ENCODE results near the gene RBCK1.

DNA sequence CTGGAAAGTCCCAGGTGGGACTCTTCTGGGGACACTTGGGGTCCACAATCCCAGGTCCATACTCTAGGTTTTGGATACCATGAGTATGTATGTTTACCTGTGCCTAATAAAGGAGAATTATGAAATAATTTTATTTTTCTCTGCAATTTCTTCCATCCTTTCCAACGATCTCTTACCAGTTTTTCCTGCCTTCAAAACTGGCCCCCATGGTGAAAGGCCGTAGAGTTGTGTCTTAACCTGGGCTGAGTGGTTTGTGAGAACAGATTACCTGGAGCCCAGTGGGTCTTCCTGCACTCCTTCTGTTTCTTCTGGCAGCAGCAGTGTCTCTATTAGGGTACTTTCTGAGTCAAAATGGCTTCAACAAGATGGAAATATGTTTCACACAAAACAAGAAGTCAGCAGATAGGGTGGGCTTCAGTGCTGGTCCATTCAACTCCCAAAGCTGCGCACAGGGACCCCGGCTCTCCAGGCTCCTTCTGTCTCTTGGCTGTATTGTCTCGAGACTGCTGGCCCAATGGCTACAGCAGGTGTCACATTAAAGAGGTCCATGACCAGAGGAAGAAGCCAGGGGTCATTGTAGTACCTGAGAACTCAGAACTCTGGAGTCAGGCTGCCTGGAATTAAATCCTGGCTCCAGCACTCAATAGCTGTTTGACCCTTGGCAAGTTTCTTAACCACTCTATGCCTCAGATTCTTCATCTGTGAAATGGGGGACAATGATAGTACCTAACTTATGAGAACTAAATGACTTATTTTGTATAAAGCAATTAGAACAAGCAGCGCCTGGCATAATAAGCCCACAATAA, 10.5 kb upstream of the RBCK1 start:
- no peak for TF ChIP-seq POLR2A (IDR thresholded peaks at IDR 0.05)
- TF ChIP-seq, protein P1, sequence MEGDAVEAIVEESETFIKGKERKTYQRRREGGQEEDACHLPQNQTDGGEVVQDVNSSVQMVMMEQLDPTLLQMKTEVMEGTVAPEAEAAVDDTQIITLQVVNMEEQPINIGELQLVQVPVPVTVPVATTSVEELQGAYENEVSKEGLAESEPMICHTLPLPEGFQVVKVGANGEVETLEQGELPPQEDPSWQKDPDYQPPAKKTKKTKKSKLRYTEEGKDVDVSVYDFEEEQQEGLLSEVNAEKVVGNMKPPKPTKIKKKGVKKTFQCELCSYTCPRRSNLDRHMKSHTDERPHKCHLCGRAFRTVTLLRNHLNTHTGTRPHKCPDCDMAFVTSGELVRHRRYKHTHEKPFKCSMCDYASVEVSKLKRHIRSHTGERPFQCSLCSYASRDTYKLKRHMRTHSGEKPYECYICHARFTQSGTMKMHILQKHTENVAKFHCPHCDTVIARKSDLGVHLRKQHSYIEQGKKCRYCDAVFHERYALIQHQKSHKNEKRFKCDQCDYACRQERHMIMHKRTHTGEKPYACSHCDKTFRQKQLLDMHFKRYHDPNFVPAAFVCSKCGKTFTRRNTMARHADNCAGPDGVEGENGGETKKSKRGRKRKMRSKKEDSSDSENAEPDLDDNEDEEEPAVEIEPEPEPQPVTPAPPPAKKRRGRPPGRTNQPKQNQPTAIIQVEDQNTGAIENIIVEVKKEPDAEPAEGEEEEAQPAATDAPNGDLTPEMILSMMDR (IDR thresholded peaks at IDR 0.05), result no peak

Data from adrenal gland (tissue), 5 donors.